ENCODE measurements around the gene XRCC5. TPM values are rescaled to one million over a fixed set of nuclear protein-coding genes. Genes with fewer than 3 reads are reported as not detected.

XRCC5 gene
- total and polyA plus RNA-seq, 2 of the 8 experiments (the other 6 are each of a cell fraction or from before 2014, with no cell fraction given): 308 to 644 TPM

- no peak for TF ChIP-seq KDM1A (IDR thresholded peaks at IDR 0.05; ENCODE audit: borderline replicate concordance, low read length)
- no peak for TF ChIP-seq POLR2A (IDR thresholded peaks at IDR 0.05; ENCODE audit: control extremely low read depth in 1 of 2, low read depth in 2 of 2, low read length in 2 of 2)
- no peak for TF ChIP-seq CHD7 (IDR thresholded peaks at IDR 0.05; ENCODE audit: insufficient replicate concordance, low read length)
- TF ChIP-seq KDM4A (IDR thresholded peaks at IDR 0.05; ENCODE audit: low read depth, low read length, severe bottlenecking): no peak
- no peak for TF ChIP-seq HDAC6 (IDR thresholded peaks at IDR 0.05; ENCODE audit: low read depth, low read length)
- no peak for TF ChIP-seq SRF (IDR thresholded peaks at IDR 0.05; ENCODE audit: low read depth, low read length)
Measured at GRCh38 chr2:216119986-216120385, 10.8 kb downstream of the XRCC5 start (continued).

All from H1 (cell line).